Measurements from ENCODE around the gene TAB2.

The TAB2 gene

DNA sequence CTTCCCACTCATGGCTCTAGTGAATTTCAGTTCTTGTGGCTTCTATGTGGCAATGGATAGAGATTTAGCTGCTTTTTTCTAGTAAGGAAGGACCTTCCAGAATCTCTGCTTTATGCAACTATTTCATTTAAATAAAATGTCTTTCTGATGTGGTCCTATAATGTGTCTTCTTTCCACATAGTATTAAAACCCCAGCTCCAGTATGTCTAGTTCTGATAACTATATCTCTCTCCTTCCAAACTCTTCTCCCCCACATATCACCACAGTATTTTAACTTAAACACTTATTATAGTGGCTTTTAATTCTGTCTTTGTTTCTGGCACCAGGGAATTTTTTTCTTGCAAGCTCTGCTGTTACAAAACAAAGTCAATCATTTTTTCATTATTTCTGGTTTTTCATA is 41.9 kb downstream of the TAB2 start:
- Histone ChIP-seq H3K79me2 (ENCODE audit: control insufficient read depth, low read length) (peaks cover 86% of the 10 kb centered on the region), H3F3A (ENCODE audit: control insufficient read depth, insufficient read depth) (no peaks in the 10 kb centered on the region), H3K36me3 (ENCODE audit: control insufficient read depth, low read length) (no peaks in the 10 kb centered on the region), H3K9me3 (ENCODE audit: control insufficient read depth, insufficient read depth, low read length) (no peaks in the 10 kb centered on the region), H3K27ac (ENCODE audit: low read depth, low read length) (no peak overlapping the region), H3K4me2 (ENCODE audit: low read length) (no peak overlapping the region), H3K27me3 (ENCODE audit: control insufficient read depth, low read length) (no peaks in the 10 kb centered on the region), H3K4me1 (ENCODE audit: control insufficient read depth, low read length) (no peaks in the 10 kb centered on the region), H4K20me1 (ENCODE audit: control insufficient read depth, insufficient read depth, low read depth, low read length) (no peaks in the 10 kb centered on the region), H3K9me2 (replicated peaks; ENCODE audit: control insufficient read depth, low read length) (no peaks in the 10 kb centered on the region), H3K4me3 (ENCODE audit: low read length) (no peak overlapping the region)
- TF ChIP-seq EZH2phosphoT487 (IDR thresholded peaks at IDR 0.05; ENCODE audit: borderline replicate concordance, low read length) (no peak), CTCF (IDR thresholded peaks at IDR 0.05; ENCODE audit: low read depth, low read length, poor library complexity, severe bottlenecking) (no peak)

- Histone ChIP-seq H3K9me3 (ENCODE audit: control insufficient read depth, insufficient read depth, low read length) (no peaks in the 10 kb centered on the region), H3K4me2 (ENCODE audit: low read length) (no peak overlapping the region), H3K79me2 (ENCODE audit: control insufficient read depth, low read length) (peaks cover 87% of the 10 kb centered on the region), H3K9me2 (replicated peaks; ENCODE audit: control insufficient read depth, low read length) (no peaks in the 10 kb centered on the region), H3F3A (ENCODE audit: control insufficient read depth, insufficient read depth) (no peaks in the 10 kb centered on the region), H3K4me3 (ENCODE audit: low read length) (no peak overlapping the region), H3K4me1 (ENCODE audit: control insufficient read depth, low read length) (no peaks in the 10 kb centered on the region), H3K27me3 (ENCODE audit: control insufficient read depth, low read length) (no peaks in the 10 kb centered on the region), H3K27ac (ENCODE audit: low read depth, low read length) (no peak overlapping the region), H3K36me3 (ENCODE audit: control insufficient read depth, low read length) (no peaks in the 10 kb centered on the region), H4K20me1 (ENCODE audit: control insufficient read depth, insufficient read depth, low read depth, low read length) (no peaks in the 10 kb centered on the region)
- TF ChIP-seq EZH2phosphoT487 (IDR thresholded peaks at IDR 0.05; ENCODE audit: borderline replicate concordance, low read length) (no peak), CTCF (IDR thresholded peaks at IDR 0.05; ENCODE audit: low read depth, low read length, poor library complexity, severe bottlenecking) (no peak)
Observed at GRCh38 chr6:149360536-149360935, 43.0 kb downstream of the TAB2 start.

DNA sequence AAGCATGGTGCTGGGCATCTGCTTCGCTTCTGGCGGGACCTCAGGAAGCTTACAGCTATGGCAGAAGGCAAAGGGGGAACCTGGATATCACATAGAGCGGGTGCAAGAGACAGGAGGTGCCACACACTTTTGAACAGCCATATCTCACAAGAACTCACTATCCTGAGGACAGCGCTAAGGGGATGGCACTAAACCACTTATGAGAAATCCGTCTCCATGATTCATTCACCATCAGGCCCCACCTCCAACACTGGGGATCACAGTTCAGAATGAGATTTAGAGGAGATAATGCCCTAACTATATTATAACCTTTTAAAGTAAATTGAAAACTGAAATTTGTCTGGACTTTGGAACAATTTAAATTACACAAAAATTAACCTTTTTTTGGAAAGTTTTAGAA is 44.8 kb downstream of the TAB2 start:
- H3K27ac ChIP-seq (ENCODE audit: low read depth, low read length), result no peak overlapping the region
- H3K4me2 ChIP-seq (ENCODE audit: low read length), result no peak overlapping the region
- no peaks in the 10 kb centered on the region for H3F3A ChIP-seq (ENCODE audit: control insufficient read depth, insufficient read depth)
- no peak for TF ChIP-seq CTCF (IDR thresholded peaks at IDR 0.05; ENCODE audit: low read depth, low read length, poor library complexity, severe bottlenecking)
- no peak for TF ChIP-seq EZH2phosphoT487 (IDR thresholded peaks at IDR 0.05; ENCODE audit: borderline replicate concordance, low read length)
- H4K20me1 ChIP-seq (ENCODE audit: control insufficient read depth, insufficient read depth, low read depth, low read length), result no peaks in the 10 kb centered on the region
- no peaks in the 10 kb centered on the region for H3K9me2 ChIP-seq (replicated peaks; ENCODE audit: control insufficient read depth, low read length)
- no peaks in the 10 kb centered on the region for H3K9me3 ChIP-seq (ENCODE audit: control insufficient read depth, insufficient read depth, low read length)
- H3K79me2 ChIP-seq (ENCODE audit: control insufficient read depth, low read length), result peaks cover 90% of the 10 kb centered on the region
- H3K4me3 ChIP-seq (ENCODE audit: low read length), result no peak overlapping the region
- H3K36me3 ChIP-seq (ENCODE audit: control insufficient read depth, low read length), result no peaks in the 10 kb centered on the region
- H3K4me1 ChIP-seq (ENCODE audit: control insufficient read depth, low read length), result peaks cover 7% of the 10 kb centered on the region
- no peaks in the 10 kb centered on the region for H3K27me3 ChIP-seq (ENCODE audit: control insufficient read depth, low read length)

DNA sequence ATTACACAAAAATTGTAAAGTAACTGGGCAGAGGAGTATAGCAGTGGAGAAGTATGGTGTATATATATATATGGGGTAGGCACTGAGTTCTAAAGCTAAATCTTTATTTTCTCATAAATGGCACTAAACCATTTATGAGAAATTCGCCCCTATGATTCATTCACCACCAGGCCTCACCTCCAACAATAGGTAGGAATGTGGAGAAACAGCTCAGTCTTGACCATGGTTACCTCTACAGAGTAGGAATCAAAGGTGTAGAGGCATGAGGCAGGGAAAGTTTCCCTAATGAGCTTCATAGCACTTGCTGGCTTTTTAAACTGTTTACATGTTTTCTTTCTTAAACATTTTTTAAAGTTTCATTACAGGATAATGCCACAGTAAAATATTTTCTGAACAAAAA is 45.6 kb downstream of the TAB2 start:
- Histone ChIP-seq H3K79me2 (ENCODE audit: control insufficient read depth, low read length) (peaks cover 94% of the 10 kb centered on the region), H3K9me3 (ENCODE audit: control insufficient read depth, insufficient read depth, low read length) (no peaks in the 10 kb centered on the region), H3F3A (ENCODE audit: control insufficient read depth, insufficient read depth) (no peaks in the 10 kb centered on the region), H3K27ac (ENCODE audit: low read depth, low read length) (no peak overlapping the region), H3K36me3 (ENCODE audit: control insufficient read depth, low read length) (no peaks in the 10 kb centered on the region), H3K9me2 (replicated peaks; ENCODE audit: control insufficient read depth, low read length) (no peaks in the 10 kb centered on the region), H3K4me1 (ENCODE audit: control insufficient read depth, low read length) (peaks cover 7% of the 10 kb centered on the region), H3K27me3 (ENCODE audit: control insufficient read depth, low read length) (no peaks in the 10 kb centered on the region), H3K4me2 (ENCODE audit: low read length) (no peak overlapping the region), H3K4me3 (ENCODE audit: low read length) (no peak overlapping the region), H4K20me1 (ENCODE audit: control insufficient read depth, insufficient read depth, low read depth, low read length) (no peaks in the 10 kb centered on the region)
- TF ChIP-seq CTCF (IDR thresholded peaks at IDR 0.05; ENCODE audit: low read depth, low read length, poor library complexity, severe bottlenecking) (no peak), EZH2phosphoT487 (IDR thresholded peaks at IDR 0.05; ENCODE audit: borderline replicate concordance, low read length) (no peak)

All from DOHH2 (cell line).